Mesodermal cell (in vitro differentiated cells): ENCODE results near the gene DLG2.

Experiments used
- H3K27ac ChIP-seq: 2 replicates; pipeline ENCODE4 v1.7.0; 2013; ENCODE audit warnings: mild to moderate bottlenecking, low read depth, low read length, moderate library complexity; ENCODE audit not compliant: severe bottlenecking
- H3K36me3 ChIP-seq: 2 replicates; pipeline ENCODE4 v1.7.1; 2013; ENCODE audit warnings: mild to moderate bottlenecking, low read length, moderate library complexity; ENCODE audit not compliant: control insufficient read depth, insufficient read depth
- H3K4me1 ChIP-seq: one replicate; pipeline ENCODE4 v1.7.1; 2013; ENCODE audit warnings: mild to moderate bottlenecking, low read length; ENCODE audit not compliant: insufficient read depth, control insufficient read depth, poor library complexity, severe bottlenecking
- H3K4me3 ChIP-seq: 2 replicates; pipeline ENCODE4 v1.7.0; 2013; ENCODE audit warnings: low read length, control low read depth, mild to moderate bottlenecking; ENCODE audit not compliant: insufficient read depth, poor library complexity, severe bottlenecking; ENCODE audit errors: extremely low read depth
- H3K9me3 ChIP-seq: 2 replicates; pipeline ENCODE4 v1.7.1; 2013; ENCODE audit warnings: mild to moderate bottlenecking, low read length, moderate library complexity; ENCODE audit not compliant: control insufficient read depth
- WGBS, 2 experiments: methylation state at CpG; one replicate each; pipeline ENCODE4 v1.1.5; 2013; ENCODE audit warnings: missing lambda C conversion rate in 2 of 2; ENCODE audit not compliant: insufficient coverage in 2 of 2; 5-methylcytosine and 5-hydroxymethylcytosine counted together

Gene DLG2

GRCh38 chr11:84543367-84544159 lies 1083.6 kb downstream of the DLG2 start:
- Histone ChIP-seq H3K36me3 (no peaks in the 10 kb centered on the region), H3K9me3 (no peaks in the 10 kb centered on the region), H3K27ac (no peak overlapping the region), H3K4me1 (peaks cover 3% of the 10 kb centered on the region), H3K4me3 (no peak overlapping the region)
- WGBS, 2 experiments, result 50 to 80% methylated on average over 1 of the region's 5 CpGs

DNA sequence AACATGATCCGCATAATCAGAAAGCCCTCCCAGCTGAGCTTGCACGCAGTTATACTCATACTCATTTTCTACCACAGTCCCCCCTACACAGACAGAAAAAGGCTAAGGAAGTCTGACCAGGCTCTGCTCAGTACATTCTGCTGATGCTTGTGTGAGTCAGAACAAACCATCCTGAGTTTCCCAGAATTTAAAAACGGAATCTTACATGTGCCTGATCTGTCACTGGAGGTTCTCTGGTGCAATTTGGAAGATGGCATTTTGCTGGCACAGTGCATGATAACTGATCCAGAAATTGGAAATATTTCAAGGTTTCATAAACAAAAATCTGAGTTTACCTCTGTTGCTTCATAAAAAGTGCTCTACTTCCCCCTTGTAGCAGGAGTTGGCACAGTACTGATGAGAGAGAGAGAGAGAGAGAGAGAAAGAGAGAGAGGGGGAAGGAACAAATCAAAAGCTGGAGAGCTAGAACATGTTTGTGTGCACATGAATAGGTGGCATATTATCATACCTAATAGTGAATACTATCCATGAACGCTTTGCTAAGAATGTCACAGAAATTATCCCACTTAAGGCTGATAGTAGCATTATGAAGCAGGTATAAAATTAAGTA lies 1085.3 kb downstream of the DLG2 start:
- Histone ChIP-seq H3K4me3 (no peak overlapping the region), H3K36me3 (no peaks in the 10 kb centered on the region), H3K27ac (peak overlapping the region; percentile 23), H3K4me1 (peaks cover 3% of the 10 kb centered on the region), H3K9me3 (no peaks in the 10 kb centered on the region)
- 92 to 100% methylated on average over 1 to 2 of the region's 4 CpGs for WGBS, 2 experiments

DNA sequence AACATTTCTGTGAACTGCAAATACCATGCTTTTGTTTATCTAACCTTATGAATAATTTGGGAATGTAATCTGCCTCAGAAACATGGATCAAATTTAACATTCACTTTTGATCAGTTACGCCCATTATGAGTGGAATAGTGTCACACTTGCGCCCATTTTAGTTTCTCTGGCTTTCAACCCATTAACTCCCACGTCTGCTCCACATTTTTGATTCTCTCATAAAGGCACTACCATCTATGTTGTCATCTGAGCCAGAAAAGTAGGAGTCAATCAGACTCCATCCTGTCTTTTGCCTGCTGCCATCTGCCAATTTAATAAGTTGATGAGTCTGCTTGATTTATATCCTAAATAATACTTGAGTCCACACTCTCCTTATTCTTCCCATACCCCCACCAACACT lies 1090.7 kb downstream of the DLG2 start:
- Histone ChIP-seq H3K27ac (no peak overlapping the region), H3K36me3 (no peaks in the 10 kb centered on the region), H3K9me3 (no peaks in the 10 kb centered on the region), H3K4me3 (no peak overlapping the region), H3K4me1 (peaks cover 3% of the 10 kb centered on the region)
- WGBS, 2 experiments, result 89 to 96% methylated on average over 3 of the region's 3 CpGs

- H3K27ac ChIP-seq, result no peak overlapping the region
- H3K36me3 ChIP-seq, result no peaks in the 10 kb centered on the region
- H3K4me3 ChIP-seq, result no peak overlapping the region
- H3K9me3 ChIP-seq, result no peaks in the 10 kb centered on the region
- WGBS, 2 experiments, result 92 to 100% methylated on average over 2 of the region's 4 CpGs
- H3K4me1 ChIP-seq, result no peaks in the 10 kb centered on the region
Measured at GRCh38 chr11:84532364-84532763, 1094.8 kb downstream of the DLG2 start.

GRCh38 chr11:84526250-84526649 lies 1100.9 kb downstream of the DLG2 start:
- H3K4me1 ChIP-seq, result no peaks in the 10 kb centered on the region
- H3K27ac ChIP-seq, result no peak overlapping the region
- H3K36me3 ChIP-seq, result no peaks in the 10 kb centered on the region
- H3K9me3 ChIP-seq, result no peaks in the 10 kb centered on the region
- no peak overlapping the region for H3K4me3 ChIP-seq

- H3K4me1 ChIP-seq, result no peaks in the 10 kb centered on the region
- H3K9me3 ChIP-seq, result no peaks in the 10 kb centered on the region
- H3K36me3 ChIP-seq, result no peaks in the 10 kb centered on the region
- no peak overlapping the region for H3K4me3 ChIP-seq
- WGBS, 2 experiments, result 60 to 76% methylated on average over 1 to 2 of the region's 3 CpGs
- no peak overlapping the region for H3K27ac ChIP-seq
Measured at GRCh38 chr11:84524422-84525051, 1102.6 kb downstream of the DLG2 start.

- Histone ChIP-seq H3K27ac (no peak overlapping the region), H3K36me3 (no peaks in the 10 kb centered on the region), H3K4me1 (no peaks in the 10 kb centered on the region), H3K4me3 (no peak overlapping the region), H3K9me3 (no peaks in the 10 kb centered on the region)
Measured at GRCh38 chr11:84522331-84522730, 1104.8 kb downstream of the DLG2 start.

GRCh38 chr11:84518631-84519183 lies 1108.4 kb downstream of the DLG2 start:
- Histone ChIP-seq H3K4me1 (no peaks in the 10 kb centered on the region), H3K27ac (no peak overlapping the region), H3K9me3 (no peaks in the 10 kb centered on the region), H3K36me3 (no peaks in the 10 kb centered on the region), H3K4me3 (no peak overlapping the region)
- WGBS, 2 experiments, result no CpG with 5 or more reads among the region's 2 CpGs

DNA sequence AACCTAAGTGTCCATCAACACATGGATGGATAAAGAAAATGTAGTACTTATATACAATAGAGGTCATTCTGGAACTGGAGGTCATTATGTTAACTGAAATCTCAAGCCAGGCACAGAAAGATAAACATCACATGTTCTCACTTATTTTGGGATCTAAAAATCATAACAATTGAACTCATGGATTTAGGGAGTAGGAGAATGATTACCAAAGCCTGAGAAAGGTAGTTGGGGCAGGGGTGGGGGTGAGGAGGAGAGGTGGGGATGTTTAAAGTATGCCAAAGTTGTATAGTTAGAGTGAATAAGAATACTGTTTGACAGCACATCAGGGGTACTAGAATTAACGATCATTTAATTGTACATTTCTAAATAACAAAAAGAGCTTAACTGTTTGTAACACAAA lies 1112.7 kb downstream of the DLG2 start:
- H3K9me3 ChIP-seq, result no peaks in the 10 kb centered on the region
- WGBS, 2 experiments, result no CpG with 5 or more reads among the region's 1 CpG
- no peaks in the 10 kb centered on the region for H3K4me1 ChIP-seq
- no peak overlapping the region for H3K4me3 ChIP-seq
- no peak overlapping the region for H3K27ac ChIP-seq
- no peaks in the 10 kb centered on the region for H3K36me3 ChIP-seq

GRCh38 chr11:84503503-84503902 lies 1123.6 kb downstream of the DLG2 start:
- no peaks in the 10 kb centered on the region for H3K36me3 ChIP-seq
- H3K4me3 ChIP-seq, result no peak overlapping the region
- H3K27ac ChIP-seq, result no peak overlapping the region
- no peaks in the 10 kb centered on the region for H3K9me3 ChIP-seq
- 78% methylated on average over 1 of the region's 1 CpG; no CpG with 5 or more reads in 1 of the 2 experiments for WGBS, 2 experiments
- H3K4me1 ChIP-seq, result no peaks in the 10 kb centered on the region

DNA sequence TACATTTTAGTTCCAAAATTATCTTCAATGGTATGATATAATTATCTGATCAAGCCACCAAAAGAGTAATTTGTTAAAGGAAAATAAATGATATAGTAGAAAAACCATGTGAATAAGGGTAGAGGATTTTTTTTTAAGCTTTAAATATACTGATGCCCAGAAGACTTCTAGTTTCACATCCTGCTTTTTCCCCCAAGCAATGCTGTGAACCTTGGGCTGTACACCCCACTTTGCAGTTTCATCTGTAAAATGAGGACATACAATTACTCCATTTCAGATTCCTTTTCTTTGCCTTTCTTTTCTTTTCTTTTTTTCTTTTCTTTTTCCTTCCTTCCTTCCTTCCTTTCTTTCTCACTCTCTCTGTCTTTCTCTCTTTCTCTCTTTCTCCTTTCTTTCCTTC lies 1125.4 kb downstream of the DLG2 start:
- Histone ChIP-seq H3K9me3 (no peaks in the 10 kb centered on the region), H3K36me3 (no peaks in the 10 kb centered on the region), H3K27ac (no peak overlapping the region), H3K4me3 (no peak overlapping the region), H3K4me1 (no peaks in the 10 kb centered on the region)
